H9 (cell line): Measurements from ENCODE around the gene ZIM2. TPM values are rescaled to one million over a fixed set of nuclear protein-coding genes. Genes with fewer than 3 reads are reported as not detected.
A peak's percentile ranks its signal among the peaks of the same experiment; 100 is the strongest.

Source experiments
- DNase-seq: peaks from one replicate; pipeline ENCODE4 v3.0.0-alpha.2; 2017
- H2AFZ ChIP-seq: one replicate; pipeline ENCODE4 v1.6.1; 2013; ENCODE audit warnings: mild to moderate bottlenecking, low read length, control low read depth, moderate library complexity
- H2AK5ac ChIP-seq: 2 replicates; pipeline ENCODE4 v1.6.1; 2013; ENCODE audit warnings: low read length, control low read depth, mixed read lengths; ENCODE audit not compliant: insufficient read length
- H2BK120ac ChIP-seq: one replicate; pipeline ENCODE4 v1.6.1; 2013; ENCODE audit warnings: low read depth, mild to moderate bottlenecking, low read length, control low read depth, inconsistent platforms; ENCODE audit not compliant: poor library complexity, severe bottlenecking
- H2BK12ac ChIP-seq: 2 replicates; pipeline ENCODE4 v1.6.1; 2013; ENCODE audit warnings: low read length, control low read depth, mixed read lengths, low read depth; ENCODE audit not compliant: insufficient read length
- H2BK15ac ChIP-seq: 2 replicates; pipeline ENCODE4 v1.6.1; 2013; ENCODE audit warnings: low read depth, low read length, control low read depth
- H2BK20ac ChIP-seq: one replicate; pipeline ENCODE4 v1.6.1; 2013; ENCODE audit warnings: low read depth, mild to moderate bottlenecking, low read length, control low read depth, inconsistent platforms; ENCODE audit not compliant: poor library complexity, severe bottlenecking
- H2BK5ac ChIP-seq: 2 replicates; pipeline ENCODE4 v1.6.1; 2013; ENCODE audit warnings: low read length, control low read depth, mixed read lengths; ENCODE audit not compliant: insufficient read length
- H3K14ac ChIP-seq: 2 replicates; pipeline ENCODE4 v1.6.1; 2013; ENCODE audit warnings: low read length, control low read depth; ENCODE audit not compliant: insufficient read depth
- H3K18ac ChIP-seq: 2 replicates; pipeline ENCODE4 v1.6.1; 2013; ENCODE audit warnings: low read depth, mild to moderate bottlenecking, mixed read lengths, low read length, control low read depth; ENCODE audit not compliant: insufficient read length
- H3K23ac ChIP-seq: 2 replicates; pipeline ENCODE4 v1.6.1; 2013; ENCODE audit warnings: low read length, control low read depth, mixed read lengths, low read depth; ENCODE audit not compliant: insufficient read length
- H3K23me2 ChIP-seq: 2 replicates; pipeline ENCODE4 v1.6.1; 2013; ENCODE audit warnings: low read depth, mild to moderate bottlenecking, mixed read lengths, low read length, control low read depth; ENCODE audit not compliant: insufficient read length, poor library complexity, severe bottlenecking
- H3K27ac ChIP-seq: 2 replicates; pipeline ENCODE4 v1.5.1; 2013; ENCODE audit warnings: low read length, control low read depth, mixed read lengths, low read depth; ENCODE audit not compliant: insufficient read length
- H3K27me3 ChIP-seq: 2 replicates; pipeline ENCODE4 v1.6.1; 2013; ENCODE audit warnings: low read length, control low read depth, inconsistent platforms; ENCODE audit not compliant: insufficient read depth
- H3K4ac ChIP-seq: 2 replicates; pipeline ENCODE4 v1.6.1; 2013; ENCODE audit warnings: low read depth, mild to moderate bottlenecking, control low read depth, inconsistent platforms, low read length, moderate library complexity
- H3K4me1 ChIP-seq: 2 replicates; pipeline ENCODE4 v1.6.1; 2013; ENCODE audit warnings: low read length, control low read depth, inconsistent platforms; ENCODE audit not compliant: insufficient read depth
- H3K4me2 ChIP-seq: 2 replicates; pipeline ENCODE4 v1.6.1; 2013; ENCODE audit warnings: low read length, control low read depth, mixed read lengths; ENCODE audit not compliant: insufficient read length, insufficient read depth
- H3K56ac ChIP-seq: 2 replicates; pipeline ENCODE4 v1.6.1; 2013; ENCODE audit warnings: low read depth, mild to moderate bottlenecking, mixed read lengths, low read length, control low read depth; ENCODE audit not compliant: insufficient read length
- H3K79me1 ChIP-seq: 2 replicates; pipeline ENCODE4 v1.6.1; 2013; ENCODE audit warnings: low read depth, mild to moderate bottlenecking, moderate library complexity, low read length, control low read depth, inconsistent platforms; ENCODE audit not compliant: insufficient read depth, poor library complexity, severe bottlenecking
- H3K79me2 ChIP-seq: 2 replicates; pipeline ENCODE4 v1.6.1; 2013; ENCODE audit warnings: low read length, control low read depth, inconsistent platforms; ENCODE audit not compliant: insufficient read depth
- H3K9ac ChIP-seq: 2 replicates; pipeline ENCODE4 v1.6.1; 2013; ENCODE audit warnings: low read length, control low read depth, mixed read lengths; ENCODE audit not compliant: insufficient read length; ENCODE audit errors: extremely low read depth
- H3K9me3 ChIP-seq: one replicate; pipeline ENCODE4 v1.6.1; 2013; ENCODE audit warnings: low read depth, low read length, inconsistent platforms; ENCODE audit not compliant: control insufficient read depth
- H3T11ph ChIP-seq: one replicate; pipeline ENCODE4 v1.6.1; 2013; ENCODE audit warnings: mild to moderate bottlenecking, low read length, control low read depth, inconsistent platforms
- H4K20me1 ChIP-seq: one replicate; pipeline ENCODE4 v1.6.1; 2013; ENCODE audit not compliant: control insufficient read depth, insufficient read length, insufficient read depth
- H4K5ac ChIP-seq: 2 replicates; pipeline ENCODE4 v1.6.1; 2013; ENCODE audit warnings: low read depth, mild to moderate bottlenecking, mixed read lengths, low read length, control low read depth; ENCODE audit not compliant: insufficient read length
- H4K8ac ChIP-seq: replicated peaks from 2 replicates; pipeline ENCODE4 v1.6.1; 2013; ENCODE audit warnings: low read length, control low read depth, mixed read lengths, low read depth; ENCODE audit not compliant: insufficient read length
- H4K91ac ChIP-seq: 2 replicates; pipeline ENCODE4 v1.6.1; 2013; ENCODE audit warnings: low read depth, mild to moderate bottlenecking, moderate library complexity, mixed read lengths, low read length, control low read depth; ENCODE audit not compliant: insufficient read length
- H3K27ac Mint-ChIP-seq, 3 experiments: 2 replicates in 2 of 3; 3 replicates in 1 of 3; pipeline ENCODE4 v1.8.0; 2020 to 2021; ENCODE audit warnings: mixed read lengths in 3 of 3, mild to moderate bottlenecking in 1 of 3, moderate library complexity in 1 of 3
- H3K27me3 Mint-ChIP-seq: 2 replicates; pipeline ENCODE4 v1.8.0; 2021; ENCODE audit warnings: low read depth, mild to moderate bottlenecking, moderate library complexity, mixed read lengths
- H3K36me3 Mint-ChIP-seq, 3 experiments: 2 replicates in 2 of 3; 3 replicates in 1 of 3; pipeline ENCODE4 v1.8.0; 2020 to 2021; ENCODE audit warnings: low read depth in 3 of 3, mixed read lengths in 3 of 3; ENCODE audit not compliant: insufficient read depth in 1 of 3
- H3K4me1 Mint-ChIP-seq, 2 experiments: 2 replicates each; pipeline ENCODE4 v1.8.0; 2020; ENCODE audit warnings: mixed read lengths in 2 of 2
- H3K4me3 Mint-ChIP-seq, 2 experiments: 2 replicates in 1 of 2; 3 replicates in 1 of 2; pipeline ENCODE4 v1.8.0; 2020 to 2021; ENCODE audit warnings: mild to moderate bottlenecking in 2 of 2, mixed read lengths in 2 of 2, moderate library complexity in 1 of 2
- H3K9me3 Mint-ChIP-seq, 2 experiments: 2 replicates in 1 of 2; 3 replicates in 1 of 2; pipeline ENCODE4 v1.8.0; 2020; ENCODE audit warnings: mild to moderate bottlenecking in 2 of 2, mixed read lengths in 2 of 2, moderate library complexity in 1 of 2
- WGBS: extraction: QIAGEN DNeasy Blood & Tissue Kit; methylation state at CpG from one replicate; pipeline ENCODE4 v1.1.7; 2013; ENCODE audit warnings: missing lambda C conversion rate, low lambda C conversion rate, mixed read lengths; ENCODE audit not compliant: insufficient read length; ENCODE audit errors: extremely low coverage; 5-methylcytosine and 5-hydroxymethylcytosine counted together
- total RNA-seq: library from RNA; stranded (reverse); gene quantifications from 2 replicates; pipeline ENCODE4 v1.2.1, GENCODE V29; 2021
- TF ChIP-seq, protein P1 (sequence below): fragments of 200-600 bp; sonication (generic); conservative IDR thresholded peaks from 3 replicates; pipeline ENCODE4 v1.8.0; 2021; ENCODE audit warnings: antibody characterized with exemption, mild to moderate bottlenecking

ZIM2 gene
- total RNA-seq, 1 experiment from 2014 or later, result not detected

DNA sequence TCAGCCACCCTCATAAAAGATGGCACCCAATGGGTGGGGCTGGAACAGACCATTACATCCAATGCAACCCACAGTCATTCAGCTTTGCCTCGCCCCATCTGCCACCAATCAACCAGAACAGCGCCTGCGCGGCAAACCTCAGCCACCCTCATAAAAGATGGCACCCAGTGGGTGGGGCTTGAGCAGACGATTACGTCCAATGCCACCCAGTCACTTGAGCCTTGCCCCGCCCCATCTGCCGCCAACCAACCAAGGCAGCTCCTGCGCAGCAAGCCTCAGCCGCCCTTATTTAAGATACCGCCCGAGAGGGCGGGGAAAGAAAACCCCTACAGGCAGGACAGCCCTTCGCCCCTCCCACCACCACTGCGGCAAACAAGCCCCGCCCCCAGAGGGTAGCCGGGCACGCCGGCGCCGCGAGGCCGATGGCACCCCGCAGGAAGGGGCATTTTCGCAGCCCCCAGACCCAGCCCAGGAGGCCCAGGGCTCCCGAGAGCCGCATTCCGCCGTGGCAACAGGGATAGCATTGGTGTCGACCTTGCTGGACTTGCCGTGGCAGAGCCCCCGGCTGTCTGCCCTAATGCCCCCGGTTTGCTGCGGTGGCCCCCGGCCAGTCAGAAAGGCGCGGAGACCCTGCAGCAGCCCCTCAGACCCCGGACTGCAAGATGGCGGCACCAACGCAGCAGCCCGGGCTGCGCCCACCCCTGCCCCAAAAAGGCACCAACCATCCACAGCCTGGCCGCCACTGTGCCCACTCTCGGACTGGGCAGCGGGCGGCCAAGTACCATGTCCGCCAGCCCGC, 675 bp downstream of the ZIM2 start:
- Mint-ChIP-seq H3K4me3 (no peak overlapping the region), H3K36me3 (peaks cover 22 to 35% (median 31%) of the 10 kb centered on the region in 3 experiments), H3K27me3 (peaks cover 5% of the 10 kb centered on the region), H3K27ac (no peak overlapping the region), H3K4me1 (no peaks in the 10 kb centered on the region), H3K9me3 (peaks cover 62% of the 10 kb centered on the region in 2 experiments)
- TF ChIP-seq, protein P1, sequence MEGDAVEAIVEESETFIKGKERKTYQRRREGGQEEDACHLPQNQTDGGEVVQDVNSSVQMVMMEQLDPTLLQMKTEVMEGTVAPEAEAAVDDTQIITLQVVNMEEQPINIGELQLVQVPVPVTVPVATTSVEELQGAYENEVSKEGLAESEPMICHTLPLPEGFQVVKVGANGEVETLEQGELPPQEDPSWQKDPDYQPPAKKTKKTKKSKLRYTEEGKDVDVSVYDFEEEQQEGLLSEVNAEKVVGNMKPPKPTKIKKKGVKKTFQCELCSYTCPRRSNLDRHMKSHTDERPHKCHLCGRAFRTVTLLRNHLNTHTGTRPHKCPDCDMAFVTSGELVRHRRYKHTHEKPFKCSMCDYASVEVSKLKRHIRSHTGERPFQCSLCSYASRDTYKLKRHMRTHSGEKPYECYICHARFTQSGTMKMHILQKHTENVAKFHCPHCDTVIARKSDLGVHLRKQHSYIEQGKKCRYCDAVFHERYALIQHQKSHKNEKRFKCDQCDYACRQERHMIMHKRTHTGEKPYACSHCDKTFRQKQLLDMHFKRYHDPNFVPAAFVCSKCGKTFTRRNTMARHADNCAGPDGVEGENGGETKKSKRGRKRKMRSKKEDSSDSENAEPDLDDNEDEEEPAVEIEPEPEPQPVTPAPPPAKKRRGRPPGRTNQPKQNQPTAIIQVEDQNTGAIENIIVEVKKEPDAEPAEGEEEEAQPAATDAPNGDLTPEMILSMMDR, result no peak
- Histone ChIP-seq H3K9me3 (peaks cover 73% of the 10 kb centered on the region), H2BK120ac (no peak overlapping the region), H2AFZ (no peak overlapping the region), H3K27ac (no peak overlapping the region), H4K20me1 (no peaks in the 10 kb centered on the region), H2BK5ac (no peak overlapping the region), H3K23ac (no peak overlapping the region), H3K14ac (no peak overlapping the region), H3T11ph (no peak overlapping the region), H4K8ac (no peak overlapping the region), H3K9ac (peak overlapping the region; percentile 41), H2AK5ac (no peak overlapping the region), H3K4ac (no peak overlapping the region), H2BK20ac (no peak overlapping the region), H3K79me1 (no peaks in the 10 kb centered on the region), H3K4me2 (no peak overlapping the region), H3K79me2 (no peaks in the 10 kb centered on the region), H3K18ac (no peak overlapping the region), H4K91ac (no peak overlapping the region), H3K56ac (no peak overlapping the region), H3K27me3 (no peaks in the 10 kb centered on the region), H2BK12ac (no peak overlapping the region), H4K5ac (no peak overlapping the region), H3K23me2 (no peaks in the 10 kb centered on the region), H2BK15ac (no peak overlapping the region), H3K4me1 (no peaks in the 10 kb centered on the region)
- no peak for DNase-seq
- WGBS, result no CpG with 5 or more reads among the region's 48 CpGs
